ENCODE results near the gene NFKB2. TPM values are rescaled to one million over a fixed set of nuclear protein-coding genes. Genes with fewer than 3 reads are reported as not detected.

Gene NFKB2
- total RNA-seq, 1 experiment from 2014 or later: 27.6 TPM

GRCh38 chr10:102451105-102451969 lies 55.8 kb downstream of the NFKB2 start, which contains the start of gene C10orf95:
Gene C10orf95 (minus strand): TSS chr10:102451543. CDS start chr10:102451093, 450 bp downstream.
- POLR2A ChIA-PET: interaction anchor here (0.5 to 3.1 kb wide), 13 partner anchors 9 to 115 kb away, joined by 3 to 37 read pairs (median 5); partner anchors contain the start of genes ACTR1A, CUEDC2, FBXL15 and NFKB2
- CTCF ChIA-PET: interaction anchor here (0.7 to 4.0 kb wide), 22 partner anchors 11 to 221 kb away, joined by 3 to 40 read pairs (median 6); partner anchors contain the start of genes ACTR1A, CUEDC2, FBXL15 and SUFU
- no peak for TF ChIP-seq ERG (CRISPR knock-in tag; IDR thresholded peaks at IDR 0.05)
- TF ChIP-seq, protein P1, sequence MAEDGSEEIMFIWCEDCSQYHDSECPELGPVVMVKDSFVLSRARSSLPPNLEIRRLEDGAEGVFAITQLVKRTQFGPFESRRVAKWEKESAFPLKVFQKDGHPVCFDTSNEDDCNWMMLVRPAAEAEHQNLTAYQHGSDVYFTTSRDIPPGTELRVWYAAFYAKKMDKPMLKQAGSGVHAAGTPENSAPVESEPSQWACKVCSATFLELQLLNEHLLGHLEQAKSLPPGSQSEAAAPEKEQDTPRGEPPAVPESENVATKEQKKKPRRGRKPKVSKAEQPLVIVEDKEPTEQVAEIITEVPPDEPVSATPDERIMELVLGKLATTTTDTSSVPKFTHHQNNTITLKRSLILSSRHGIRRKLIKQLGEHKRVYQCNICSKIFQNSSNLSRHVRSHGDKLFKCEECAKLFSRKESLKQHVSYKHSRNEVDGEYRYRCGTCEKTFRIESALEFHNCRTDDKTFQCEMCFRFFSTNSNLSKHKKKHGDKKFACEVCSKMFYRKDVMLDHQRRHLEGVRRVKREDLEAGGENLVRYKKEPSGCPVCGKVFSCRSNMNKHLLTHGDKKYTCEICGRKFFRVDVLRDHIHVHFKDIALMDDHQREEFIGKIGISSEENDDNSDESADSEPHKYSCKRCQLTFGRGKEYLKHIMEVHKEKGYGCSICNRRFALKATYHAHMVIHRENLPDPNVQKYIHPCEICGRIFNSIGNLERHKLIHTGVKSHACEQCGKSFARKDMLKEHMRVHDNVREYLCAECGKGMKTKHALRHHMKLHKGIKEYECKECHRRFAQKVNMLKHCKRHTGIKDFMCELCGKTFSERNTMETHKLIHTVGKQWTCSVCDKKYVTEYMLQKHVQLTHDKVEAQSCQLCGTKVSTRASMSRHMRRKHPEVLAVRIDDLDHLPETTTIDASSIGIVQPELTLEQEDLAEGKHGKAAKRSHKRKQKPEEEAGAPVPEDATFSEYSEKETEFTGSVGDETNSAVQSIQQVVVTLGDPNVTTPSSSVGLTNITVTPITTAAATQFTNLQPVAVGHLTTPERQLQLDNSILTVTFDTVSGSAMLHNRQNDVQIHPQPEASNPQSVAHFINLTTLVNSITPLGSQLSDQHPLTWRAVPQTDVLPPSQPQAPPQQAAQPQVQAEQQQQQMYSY (CRISPR knock-in tag; IDR thresholded peaks at IDR 0.05): peak; percentile 7; the same call in 1 of the 2 replicates

More at GRCh38 chr10:102451105-102451969, 55.8 kb downstream of the NFKB2 start, which contains the start of gene C10orf95:
- Mint-ChIP-seq H3K4me3 (peak within 1 kb of the TSS; percentile 82), H3K36me3 (peaks cover 15% of the 10 kb centered on the region), H3K27ac (peak within 1 kb of the TSS; percentile 27; the same call in 1 of the 2 replicates), H3K9me3 (no peaks in the 10 kb centered on the region), H3K27me3 (ENCODE audit: low read depth) (no peaks in the 10 kb centered on the region), H3K4me1 (peaks cover 45% of the 10 kb centered on the region)
- ATAC-seq (peak; percentile 9), DNase-seq (ENCODE audit: low spot score) (peak; percentile 36)

Small RNAs within 50 kb of the gene (microRNA-seq; reads per million reads assigned to microRNA genes)
- gene MIR146B (ENCODE audit: borderline number of aligned reads): 6.3 reads per million, percentile 18 among the genes with 10 or more reads in this experiment

Other genes starting within 250 kb of the NFKB2 start
- 125 to 165 TPM (median 129 TPM) in 3 replicates for gene NOLC1, start 243.3 kb upstream of the NFKB2 start, total RNA-seq (2021)
- 0.17 to 0.46 TPM (median 0.34 TPM) in 3 replicates for gene ELOVL3, start 169.4 kb upstream of the NFKB2 start, total RNA-seq (2021)
- gene PITX3, start 154.2 kb upstream of the NFKB2 start, total RNA-seq (2021): 0.32 to 0.81 TPM (median 0.48 TPM) in 3 replicates
- 29.8 to 32.4 TPM (median 32.1 TPM) in 3 replicates for gene GBF1, start 150.2 kb upstream of the NFKB2 start, total RNA-seq (2021)
- gene PSD, start 23.1 kb downstream of the NFKB2 start, total RNA-seq (2021): 10.2 to 12.5 TPM (median 10.4 TPM) in 3 replicates
- 21.6 to 24.6 TPM (median 23.2 TPM) in 3 replicates for gene FBXL15, start 25.1 kb downstream of the NFKB2 start, total RNA-seq (2021)
- gene CUEDC2, start 36.9 kb downstream of the NFKB2 start, total RNA-seq (2021): 40.2 to 69.0 TPM (median 65.8 TPM) in 3 replicates
- gene C10orf95, start 55.8 kb downstream of the NFKB2 start, total RNA-seq (2021): 0.57 to 0.96 TPM (median 0.87 TPM) in 3 replicates
- gene ACTR1A, start 107.0 kb downstream of the NFKB2 start, total RNA-seq (2021): 93.3 to 94.6 TPM (median 93.6 TPM) in 3 replicates
- gene SUFU, start 108.3 kb downstream of the NFKB2 start, total RNA-seq (2021): 11.6 to 13.1 TPM (median 12.8 TPM) in 3 replicates
- gene TRIM8, start 248.8 kb downstream of the NFKB2 start, total RNA-seq (2021): 36.3 to 40.3 TPM (median 36.8 TPM) in 3 replicates

Data from WTC11 (cell line).